ENCODE data around the gene STK32B.

The STK32B gene

GRCh38 chr4:5370286-5370685 lies 319.0 kb downstream of the STK32B start:
- DNase-seq = no peak

GRCh38 chr4:5371415-5372190 lies 320.3 kb downstream of the STK32B start:
- DNase-seq = no peak

- no peak for DNase-seq
Observed at GRCh38 chr4:5372198-5372597, 320.9 kb downstream of the STK32B start.

GRCh38 chr4:5373327-5373726 lies 322.0 kb downstream of the STK32B start:
- no peak for DNase-seq

- no peak for DNase-seq
Observed at GRCh38 chr4:5374592-5374991, 323.3 kb downstream of the STK32B start.

GRCh38 chr4:5374994-5375393 lies 323.7 kb downstream of the STK32B start:
- DNase-seq = no peak

- no peak for DNase-seq
Observed at GRCh38 chr4:5376015-5376414, 324.7 kb downstream of the STK32B start.

- no peak for DNase-seq
Observed at GRCh38 chr4:5378002-5378401, 326.7 kb downstream of the STK32B start.

- DNase-seq = no peak
Observed at GRCh38 chr4:5379895-5380294, 328.6 kb downstream of the STK32B start.

GRCh38 chr4:5381961-5382441 lies 330.7 kb downstream of the STK32B start:
- no peak for DNase-seq

- DNase-seq = no peak
Observed at GRCh38 chr4:5383191-5383980, 332.1 kb downstream of the STK32B start.

- no peak for DNase-seq
Observed at GRCh38 chr4:5385741-5386311, 334.5 kb downstream of the STK32B start.

- DNase-seq = no peak
Observed at GRCh38 chr4:5386921-5387320, 335.6 kb downstream of the STK32B start.

GRCh38 chr4:5387457-5387856 lies 336.2 kb downstream of the STK32B start:
- DNase-seq = no peak

GRCh38 chr4:5389756-5390310 lies 338.6 kb downstream of the STK32B start:
- no peak for DNase-seq

GRCh38 chr4:5391492-5391891 lies 340.2 kb downstream of the STK32B start:
- DNase-seq = no peak

- no peak for DNase-seq
Observed at GRCh38 chr4:5393911-5394513, 342.7 kb downstream of the STK32B start.

- DNase-seq = no peak
Observed at GRCh38 chr4:5395781-5396180, 344.5 kb downstream of the STK32B start.

GRCh38 chr4:5398056-5398455 lies 346.8 kb downstream of the STK32B start:
- DNase-seq = no peak

GRCh38 chr4:5399124-5399523 lies 347.8 kb downstream of the STK32B start:
- DNase-seq = no peak

GRCh38 chr4:5399790-5400421 lies 348.6 kb downstream of the STK32B start:
- DNase-seq = no peak

- DNase-seq = no peak
Observed at GRCh38 chr4:5403746-5404497, 352.6 kb downstream of the STK32B start.

Measured in CD4-positive, alpha-beta T cell treated with Interleukin-10 for 1 hour (primary cell).